GM21390 (cell line): Measurements from ENCODE around the gene GALNT18.

Experiments used
- ATAC-seq: cut with Tn5 transposase; IDR thresholded peaks from one replicate; pipeline ENCODE4 v1.9.1; 2021; ENCODE audit not compliant: unreplicated experiment

Gene GALNT18

DNA sequence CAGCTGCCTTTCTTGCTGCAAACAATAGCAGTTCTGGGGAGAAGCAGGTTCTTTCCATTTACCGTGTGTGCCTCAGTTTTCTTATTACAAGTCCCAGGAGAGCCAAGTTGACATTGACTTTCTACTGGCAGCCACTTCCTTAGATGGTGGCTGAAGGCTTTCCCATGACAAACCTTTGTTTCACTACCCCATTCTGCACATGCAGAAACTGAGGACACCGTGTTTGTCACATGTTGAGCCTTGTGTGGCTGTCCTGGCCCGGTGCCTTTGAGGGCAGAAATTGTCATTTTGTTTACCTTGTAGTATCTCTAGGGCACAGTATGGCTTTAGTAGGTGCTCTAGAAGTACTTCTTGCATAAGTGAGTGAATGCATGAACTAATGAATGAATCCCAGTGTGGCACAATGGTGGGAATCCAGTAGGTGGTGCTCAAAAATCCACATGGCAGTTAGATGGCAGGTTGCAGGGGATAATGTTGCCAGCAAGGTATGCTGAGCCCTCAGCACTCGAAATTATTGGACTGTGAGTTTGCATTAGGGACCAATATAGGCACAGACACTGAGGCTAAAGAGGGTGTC, 370.3 kb downstream of the GALNT18 start:
- peak; percentile 57 for ATAC-seq

DNA sequence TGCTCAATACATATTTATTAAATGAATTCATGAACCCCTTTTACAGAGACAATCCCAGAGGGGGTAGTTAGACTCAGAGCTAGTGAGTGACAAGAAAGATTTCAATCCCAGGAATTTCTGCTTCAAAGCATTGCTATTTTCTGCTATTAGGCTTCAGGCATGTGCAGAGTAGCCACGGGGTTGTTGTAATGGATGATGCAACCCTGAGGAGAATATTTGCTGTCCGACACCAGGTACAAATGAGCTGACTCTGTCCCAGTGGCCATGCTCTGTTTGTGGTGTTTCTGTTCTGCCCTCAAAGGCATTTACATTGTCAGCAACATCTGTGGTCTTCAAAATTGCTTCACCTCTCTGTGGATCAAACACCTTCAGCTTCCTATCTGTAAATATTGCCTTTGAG, 371.3 kb downstream of the GALNT18 start:
- no peak for ATAC-seq

DNA sequence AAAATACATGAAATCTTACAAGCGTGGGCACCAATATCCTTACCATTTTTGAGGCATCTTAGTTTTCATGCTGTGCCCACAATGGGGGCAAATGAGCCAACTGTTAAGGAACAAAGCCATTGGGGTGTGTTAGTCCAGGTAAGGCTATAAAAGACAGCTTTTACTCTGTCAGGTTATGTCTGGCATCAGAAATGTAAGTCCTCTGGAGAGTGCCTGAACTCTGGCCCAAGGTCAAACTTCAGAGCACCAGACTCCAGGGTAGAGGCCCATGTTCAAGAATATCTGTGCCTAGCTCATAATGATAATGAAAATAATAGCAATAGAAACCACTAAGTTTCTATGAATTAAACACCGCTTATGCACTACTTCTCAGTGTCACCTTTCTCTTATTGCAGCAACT, 374.2 kb downstream of the GALNT18 start:
- ATAC-seq = no peak

DNA sequence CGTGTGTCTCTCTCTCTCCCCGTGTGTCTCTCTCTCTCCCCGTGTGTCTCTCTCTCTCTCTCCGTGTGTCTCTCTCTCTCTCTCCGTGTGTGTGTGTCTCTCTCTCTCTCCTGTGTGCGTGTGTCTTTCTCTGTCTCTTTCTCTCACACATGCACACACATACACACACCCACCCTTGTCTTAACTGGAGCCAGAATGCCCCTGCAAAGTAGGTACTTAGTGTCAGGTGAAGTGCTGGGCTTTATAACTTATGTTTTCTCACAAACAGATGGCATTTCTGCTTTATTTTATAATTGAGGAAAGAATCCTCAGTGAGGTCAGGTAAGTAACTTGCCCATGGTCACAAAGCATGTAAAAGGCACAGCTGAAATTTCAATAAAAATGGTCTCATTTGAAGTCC, 374.7 kb downstream of the GALNT18 start:
- ATAC-seq = no peak

DNA sequence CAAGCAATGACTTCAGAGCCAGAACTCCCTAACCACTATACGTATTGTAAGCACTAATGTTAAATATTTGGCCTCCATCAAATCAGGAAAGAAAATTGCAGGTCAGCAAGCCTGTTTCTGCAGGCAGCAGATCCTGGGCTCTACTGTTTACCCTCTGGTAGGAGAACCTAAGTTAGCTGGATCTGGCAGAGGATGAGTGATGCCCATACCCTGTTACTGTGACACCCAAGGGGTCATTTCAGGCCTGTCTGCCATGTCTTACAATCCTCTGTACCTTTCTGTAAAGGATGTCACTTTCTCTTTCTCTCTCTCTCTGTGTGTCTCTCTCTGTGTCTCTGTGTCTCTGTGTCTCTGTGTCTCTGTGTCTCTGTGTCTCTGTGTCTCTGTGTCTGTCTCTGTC, 375.6 kb downstream of the GALNT18 start:
- no peak for ATAC-seq

DNA sequence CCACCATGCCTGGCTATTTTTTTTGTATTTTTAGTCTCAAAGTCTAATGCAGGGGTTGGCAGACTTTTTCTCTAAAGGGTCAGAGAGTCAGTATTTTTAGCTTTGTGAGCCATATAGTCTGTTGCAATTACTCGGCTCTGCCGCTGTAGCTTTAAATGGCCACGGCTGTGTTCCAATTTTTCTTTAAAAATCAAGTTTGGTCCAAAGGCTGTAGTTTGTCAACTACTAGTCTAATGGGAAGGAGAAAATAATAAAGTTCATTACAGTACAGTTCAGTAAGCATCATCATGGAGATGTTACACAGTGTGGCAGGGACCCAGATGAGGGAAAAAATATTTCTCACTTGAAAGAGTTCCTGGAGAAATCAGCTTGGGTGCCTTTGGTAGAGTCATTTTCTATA, 376.4 kb downstream of the GALNT18 start:
- ATAC-seq = no peak

DNA sequence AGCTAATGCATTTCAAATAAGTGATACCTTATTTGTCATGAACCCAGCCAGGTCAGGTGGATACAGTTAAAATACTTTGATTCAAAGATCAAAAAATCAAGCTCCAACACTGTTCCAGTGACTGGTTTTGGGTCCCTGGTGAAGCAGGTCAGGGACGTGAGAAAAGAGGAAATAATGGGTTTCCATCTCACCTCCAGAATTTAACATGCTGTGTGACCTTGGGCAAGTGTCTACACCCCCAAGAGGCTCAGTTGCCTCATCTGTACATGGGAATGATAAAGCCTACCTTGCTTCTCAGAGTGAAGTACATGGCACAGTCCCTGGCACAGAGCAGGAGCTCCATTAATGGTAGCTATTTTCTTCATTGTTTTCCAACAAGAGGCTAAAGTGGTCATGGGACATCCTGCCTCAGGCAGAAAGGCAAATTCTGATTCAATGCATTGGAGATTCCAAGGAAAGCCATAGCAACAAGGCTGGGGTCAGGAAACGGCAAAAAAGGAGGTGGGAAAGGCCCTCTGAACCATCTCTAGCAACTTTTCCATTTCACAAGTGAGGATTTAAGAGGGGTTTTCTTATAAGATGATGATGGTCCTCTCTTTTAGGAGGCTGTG, 377.2 kb downstream of the GALNT18 start:
- ATAC-seq = peak; percentile 16

DNA sequence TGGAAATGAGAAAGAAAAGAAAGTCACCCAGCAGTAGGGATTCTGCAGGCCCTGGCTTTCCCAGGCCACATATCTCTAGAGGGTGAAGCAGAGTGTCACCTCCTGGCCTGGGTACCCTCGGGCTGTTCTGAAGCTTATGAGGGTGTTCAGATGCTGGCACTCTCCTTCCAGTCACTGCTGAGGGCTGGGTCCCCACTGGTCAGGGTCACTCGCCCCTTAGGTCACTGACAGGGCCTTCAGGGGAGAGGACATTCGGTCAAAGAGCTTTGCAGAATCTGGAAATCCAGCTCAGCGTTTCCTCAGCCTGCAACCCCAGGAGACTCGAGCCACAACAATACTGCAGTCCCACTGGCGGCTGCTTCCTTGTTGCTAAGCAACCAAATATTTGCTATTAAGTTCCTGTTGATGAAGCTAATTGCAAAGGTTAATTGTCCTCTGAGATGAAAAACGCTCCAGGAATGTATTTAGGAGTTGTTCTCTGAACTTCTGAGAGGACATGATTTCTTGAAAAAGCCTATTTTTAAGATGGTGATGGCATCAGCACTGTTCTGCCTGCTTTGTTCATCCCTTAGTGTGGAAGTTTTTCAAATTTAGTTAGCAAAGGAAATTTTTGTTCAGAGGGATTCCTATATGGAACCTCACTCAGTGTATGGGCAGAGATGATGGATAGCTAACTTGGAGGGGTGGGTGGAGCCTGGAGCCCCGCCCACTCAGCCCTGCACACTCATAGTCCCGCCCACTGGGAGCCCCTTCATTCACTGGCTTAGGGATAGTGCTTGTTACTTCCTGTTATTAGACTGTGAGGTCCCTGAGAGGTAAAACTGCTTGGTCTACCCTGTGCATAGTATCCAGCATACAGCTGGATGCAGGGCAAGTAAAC, 378.0 kb downstream of the GALNT18 start:
- ATAC-seq = peak; percentile 57

DNA sequence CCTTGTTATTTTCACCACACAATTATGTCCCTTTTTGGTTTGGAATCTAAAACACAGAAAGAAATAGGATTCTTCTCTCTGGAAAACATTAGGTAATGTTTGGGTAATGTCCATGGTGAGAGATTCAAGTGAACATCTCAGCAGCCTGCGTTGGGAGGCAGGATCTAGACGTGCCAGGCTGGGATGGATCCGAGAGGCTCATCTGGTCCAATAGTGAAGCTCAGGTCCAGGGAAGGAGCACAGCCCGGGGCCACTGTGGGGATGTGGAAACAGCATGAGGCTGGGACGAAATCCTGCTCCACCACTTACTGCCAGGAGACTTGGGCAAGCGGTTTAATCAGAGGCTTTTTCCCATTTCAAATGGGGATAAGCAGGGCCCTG, 378.6 kb downstream of the GALNT18 start:
- no peak for ATAC-seq

DNA sequence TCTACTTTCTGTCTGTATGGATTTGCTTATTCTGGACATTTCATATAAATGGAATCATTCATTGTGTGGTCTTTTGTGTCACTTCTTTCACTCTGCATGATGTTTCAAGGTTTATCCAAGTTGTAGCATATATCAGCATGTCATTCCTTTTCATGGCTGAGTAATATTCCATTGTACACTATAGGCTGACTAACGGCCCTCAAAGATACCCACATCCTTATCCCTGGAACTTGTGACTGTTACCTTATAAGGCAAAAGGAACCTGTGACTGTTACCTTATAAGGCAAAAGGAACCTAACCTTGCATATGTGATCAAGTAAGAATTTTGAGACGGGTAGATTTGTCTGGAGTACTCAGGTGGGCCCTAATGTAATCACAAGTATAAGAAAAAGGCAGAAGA, 380.5 kb downstream of the GALNT18 start:
- ATAC-seq = no peak

DNA sequence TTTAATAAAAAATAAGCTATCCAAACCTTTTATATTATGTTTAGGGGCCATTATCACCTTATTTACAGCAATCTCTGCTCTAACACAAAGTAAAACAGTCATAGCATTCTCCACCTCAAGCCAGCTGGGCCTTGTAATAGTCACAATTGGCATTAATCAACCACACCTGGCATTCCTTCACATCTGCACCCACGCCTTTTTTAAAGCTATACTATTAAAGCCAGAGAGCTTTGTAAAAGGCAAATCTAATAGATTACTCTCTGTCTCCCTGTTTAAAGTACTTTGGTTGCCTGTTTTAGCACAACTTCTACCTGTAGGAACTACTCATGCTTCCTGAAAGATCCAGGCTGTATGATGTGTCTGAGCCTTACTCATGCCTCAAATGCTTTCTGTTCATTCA, 381.8 kb downstream of the GALNT18 start:
- no peak for ATAC-seq

DNA sequence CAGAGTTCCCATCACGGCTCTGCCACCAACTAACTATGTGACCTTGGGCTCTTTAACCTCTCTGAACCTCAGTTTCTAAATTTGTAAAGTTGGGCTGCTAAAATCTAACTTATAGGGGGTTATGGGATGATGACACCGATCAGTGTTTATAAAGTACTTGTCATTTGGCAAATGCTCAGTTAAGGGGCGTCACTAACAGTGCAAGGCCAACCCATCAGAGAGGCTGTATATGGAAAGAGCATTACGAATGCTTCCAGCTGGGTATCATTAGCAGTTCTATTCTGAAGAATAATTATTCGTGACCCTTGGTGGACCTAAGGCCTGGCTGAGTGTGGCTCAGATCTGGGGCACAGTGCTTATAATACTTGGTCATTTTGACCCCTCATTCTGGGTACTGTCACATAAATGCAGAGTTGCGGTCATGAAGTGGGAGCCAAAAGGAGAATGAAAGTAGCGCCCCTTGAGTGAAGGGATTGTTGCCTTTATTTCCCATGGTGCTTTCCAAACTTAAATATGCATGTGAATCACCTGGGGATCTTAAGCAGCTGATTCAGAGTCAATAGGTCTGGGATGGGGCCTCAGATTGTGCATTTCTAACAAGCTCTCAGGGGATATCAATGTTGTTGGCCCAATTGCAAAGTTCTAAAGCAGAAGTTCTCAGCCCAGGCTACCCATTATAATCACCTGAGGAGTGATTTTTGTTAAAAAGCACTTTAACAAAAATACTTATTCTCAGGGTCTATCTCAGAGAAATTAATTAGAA, 384.6 kb downstream of the GALNT18 start:
- no peak for ATAC-seq

DNA sequence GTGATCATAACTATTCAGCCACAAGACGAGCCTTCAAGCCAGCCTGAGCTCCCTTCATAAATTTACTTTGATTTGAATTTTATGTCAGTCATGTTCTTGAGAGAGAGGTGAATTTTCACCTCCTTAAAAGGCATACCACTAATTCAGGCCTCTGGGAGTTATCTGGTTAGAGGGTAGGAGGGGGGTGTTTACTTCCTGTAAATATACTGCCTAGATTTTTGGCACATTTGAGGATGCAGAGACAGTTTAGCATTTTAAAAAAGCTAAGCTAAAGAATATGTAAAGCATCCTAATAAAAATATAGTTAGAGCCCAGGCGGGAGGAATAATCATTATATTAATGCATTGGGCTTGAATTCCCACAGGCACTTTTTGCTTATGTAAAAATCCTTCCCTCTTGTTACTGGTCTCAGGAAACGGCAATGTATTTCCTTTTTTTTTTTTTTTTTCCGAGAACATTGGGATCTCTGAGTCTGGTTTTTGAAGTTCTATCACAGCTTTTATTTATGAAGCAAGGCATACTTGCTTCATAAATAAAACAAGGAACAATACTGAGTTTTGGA, 385.2 kb downstream of the GALNT18 start:
- ATAC-seq = no peak

DNA sequence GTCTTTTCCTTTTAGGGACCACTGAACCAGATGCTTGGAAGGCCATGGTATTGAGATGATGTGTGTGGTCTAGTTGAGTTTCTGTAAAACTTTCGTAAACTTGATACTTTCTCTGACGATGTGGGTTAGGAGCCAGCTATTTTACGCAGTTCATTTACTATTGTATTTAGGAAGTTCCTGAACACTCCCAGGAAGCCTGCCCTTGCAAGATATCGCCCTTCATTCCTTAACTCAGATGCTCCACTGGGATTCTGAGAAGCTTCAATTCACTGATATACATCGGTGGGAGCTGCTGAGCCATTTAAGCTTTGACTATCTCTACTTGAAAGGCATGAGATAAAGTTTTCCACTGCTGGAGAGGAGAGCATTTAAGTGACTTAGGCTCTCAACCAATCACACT, 390.0 kb downstream of the GALNT18 start:
- ATAC-seq = no peak

DNA sequence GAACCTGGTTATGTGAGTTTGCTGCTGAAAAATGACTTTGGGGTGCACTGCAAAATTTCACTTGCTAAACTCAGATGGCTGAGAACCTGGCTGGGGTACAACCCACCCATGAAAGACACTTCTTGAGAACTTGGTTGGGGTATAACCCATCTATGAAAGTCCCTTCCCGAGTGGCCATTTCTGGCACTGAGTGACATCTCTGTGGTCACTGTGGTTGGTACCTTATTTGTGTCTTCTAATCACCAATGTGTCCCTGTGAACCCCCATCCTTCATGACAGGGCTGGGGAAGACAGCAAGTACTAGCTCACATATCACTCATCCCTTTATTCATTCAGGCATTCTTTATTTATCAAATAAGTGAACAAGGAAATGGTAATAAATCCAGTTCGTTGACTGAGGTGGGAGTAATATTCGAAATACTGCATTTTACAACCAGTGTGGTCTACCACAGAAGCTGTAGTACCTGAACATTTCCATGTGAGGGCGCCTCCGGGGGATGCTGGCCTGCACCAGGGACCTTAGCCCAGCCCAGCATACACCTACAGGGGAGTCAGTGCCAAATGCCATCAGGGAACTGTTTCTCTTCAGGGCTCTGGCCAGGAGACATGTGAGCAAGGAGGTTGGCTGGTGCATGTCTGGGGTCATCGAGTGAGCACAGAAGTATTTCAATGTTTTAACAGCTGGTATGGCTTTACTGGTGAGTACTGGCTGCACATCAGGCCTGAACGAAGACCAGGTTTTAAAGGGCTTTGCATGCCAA, 390.8 kb downstream of the GALNT18 start:
- ATAC-seq = no peak

DNA sequence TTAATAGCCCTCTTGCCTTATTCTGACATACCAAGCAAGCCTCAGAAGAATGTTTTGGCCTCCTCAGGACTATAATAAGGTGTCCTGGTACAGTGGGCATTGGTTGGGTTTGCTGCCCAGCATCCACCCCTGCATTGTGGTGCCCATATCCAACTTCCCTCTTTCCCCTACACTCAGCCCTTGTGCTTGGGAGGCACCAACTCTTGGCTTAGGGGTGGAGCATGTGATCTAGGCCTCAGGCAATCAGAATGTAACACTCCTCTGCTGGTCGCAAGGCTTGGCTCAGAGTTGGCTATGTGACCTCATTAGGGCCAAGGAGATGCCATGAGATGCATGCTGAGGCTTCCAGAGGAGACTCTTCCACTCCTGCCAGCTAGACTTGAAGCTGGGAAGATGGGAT, 391.7 kb downstream of the GALNT18 start:
- no peak for ATAC-seq

DNA sequence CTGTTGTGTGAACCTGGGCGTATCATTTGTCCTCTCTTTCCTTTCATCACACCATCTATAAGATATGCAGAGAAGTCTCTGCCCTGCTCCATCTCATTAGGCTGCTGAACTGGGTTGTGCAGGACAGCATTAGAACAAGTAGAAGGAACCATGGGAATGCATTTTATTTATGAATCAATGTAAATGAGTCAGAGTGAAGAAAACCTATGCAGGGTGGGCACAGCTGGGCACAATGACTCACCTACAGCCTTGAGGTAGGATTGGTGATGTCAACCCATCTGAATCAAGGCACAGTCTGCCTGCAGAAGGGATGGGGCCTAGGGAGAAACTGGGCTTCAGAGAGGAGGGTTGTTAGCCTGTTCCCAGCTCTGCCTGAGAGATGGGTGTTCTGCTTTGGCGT, 392.2 kb downstream of the GALNT18 start:
- ATAC-seq = no peak

DNA sequence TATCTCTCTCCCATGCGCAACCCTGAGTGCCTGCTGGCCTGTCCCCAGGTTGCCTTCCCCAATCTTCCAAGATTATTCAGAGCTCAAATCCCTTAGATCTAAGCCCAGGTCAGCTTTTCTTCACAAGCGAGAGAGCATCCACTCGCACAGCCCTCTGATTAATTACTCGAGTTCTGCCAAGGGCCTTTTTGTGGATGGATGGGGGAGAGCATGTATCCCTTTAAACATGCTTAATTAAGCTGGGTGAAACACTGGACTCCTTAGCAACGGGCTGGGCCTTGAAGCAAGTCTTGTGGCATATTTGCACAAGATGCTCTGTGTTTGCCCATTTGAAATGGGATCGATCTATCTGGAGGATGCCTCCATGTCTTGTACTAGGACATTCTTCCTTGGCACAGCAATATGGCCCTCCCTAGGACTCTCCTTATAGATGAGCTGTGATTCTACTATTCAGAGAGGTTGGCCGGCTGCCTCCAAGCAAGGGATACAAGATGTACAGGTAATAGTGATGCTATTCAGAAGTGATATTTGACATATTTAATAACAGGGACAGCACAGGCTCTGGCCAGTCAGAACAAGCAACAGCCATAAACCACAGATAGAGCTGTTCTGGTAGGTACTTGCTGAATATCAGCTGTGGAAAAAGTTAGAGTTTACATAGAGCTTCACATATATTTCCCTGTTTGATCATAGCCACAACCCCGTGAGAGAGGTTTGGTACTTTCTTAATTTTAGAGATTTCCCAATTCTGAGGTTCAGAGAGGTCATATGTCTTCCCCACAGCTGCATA, 394.3 kb downstream of the GALNT18 start:
- ATAC-seq = no peak
